AG20443 (cell line): ENCODE measurements around the gene FOXO6.

ENCODE experiments used
- DNase-seq: peaks from one replicate; pipeline ENCODE4 v3.0.0; 2012; ENCODE audit warnings: low spot score, mixed read lengths

Gene FOXO6

DNA sequence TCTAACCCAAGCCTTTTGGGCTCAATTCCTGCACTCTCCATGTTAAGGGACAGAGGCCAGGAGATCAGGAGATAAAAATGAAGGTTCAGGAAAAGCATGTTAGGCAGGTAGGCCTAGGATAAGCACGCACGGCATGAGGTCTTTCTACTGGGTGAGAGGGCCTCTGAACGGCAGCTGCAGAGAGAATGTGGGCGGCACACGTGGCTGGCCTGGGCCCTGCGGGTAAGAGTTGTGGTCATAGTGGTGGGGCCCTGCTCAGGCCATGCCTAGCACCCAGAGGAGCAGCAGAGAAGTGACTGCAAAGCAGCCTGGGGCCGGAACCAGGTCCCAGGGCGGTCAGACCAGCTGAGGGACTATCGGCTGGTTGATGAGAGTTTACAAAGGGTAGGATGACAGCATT lies 7.5 kb upstream of the FOXO6 start:
- DNase-seq: no peak

DNA sequence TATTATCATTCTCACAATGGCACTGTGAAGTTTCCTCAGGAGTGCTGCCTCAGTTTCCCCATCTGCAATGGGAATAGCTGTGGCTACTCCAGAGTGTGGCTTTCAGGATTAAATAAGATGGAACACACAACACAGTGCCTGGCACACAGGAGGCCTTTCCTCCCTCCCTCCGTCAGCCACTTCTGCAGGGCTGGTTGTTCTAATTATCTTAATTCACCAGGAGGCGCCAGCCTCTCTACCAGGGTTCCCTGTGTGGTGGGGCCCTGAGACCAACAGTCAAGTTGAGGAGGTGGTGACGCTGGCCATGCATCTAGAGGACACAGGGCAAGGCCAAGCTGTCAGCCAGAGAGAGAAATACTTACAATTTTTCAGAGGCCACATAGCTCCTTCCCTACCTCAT lies 6.3 kb upstream of the FOXO6 start:
- DNase-seq: no peak

DNA sequence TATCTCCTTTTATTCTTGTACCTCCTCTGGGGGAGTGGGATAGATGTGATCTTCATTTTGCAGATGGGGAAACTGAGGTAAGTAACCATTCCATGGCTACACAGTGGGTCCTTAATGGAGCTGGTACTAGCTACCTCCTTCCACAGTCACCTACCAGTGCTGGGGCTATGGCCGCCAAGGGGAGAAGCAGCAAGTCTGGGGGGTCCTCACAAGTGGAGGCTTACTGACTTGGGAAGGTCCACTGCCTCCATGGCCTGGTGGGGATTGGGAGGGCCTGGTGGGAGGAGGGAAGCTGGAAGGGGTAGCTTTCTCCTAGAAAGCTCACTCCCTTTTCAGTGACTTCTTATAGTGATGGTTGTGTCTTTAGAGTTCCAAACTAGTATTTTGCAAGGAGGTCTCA lies 5.9 kb upstream of the FOXO6 start:
- DNase-seq: no peak

DNA sequence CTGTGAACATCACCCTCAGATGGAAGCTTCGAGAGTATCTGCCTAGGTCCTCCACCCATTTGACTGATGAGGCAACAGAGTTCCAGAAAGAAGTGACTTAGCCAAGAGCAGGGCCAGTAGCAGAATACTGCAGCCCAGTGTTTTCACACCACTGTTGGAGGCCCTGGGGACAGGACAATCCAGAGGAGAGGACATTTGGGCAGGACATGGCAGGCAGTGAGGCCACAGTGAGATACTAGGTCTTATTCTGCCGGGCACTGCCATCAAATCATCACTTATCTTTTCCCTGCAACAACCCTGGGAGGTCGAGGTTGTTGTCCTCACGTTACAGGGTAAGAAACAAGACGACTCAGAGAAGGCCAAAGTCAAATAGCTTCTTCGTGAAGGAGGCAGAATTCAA lies 5.5 kb upstream of the FOXO6 start:
- DNase-seq: no peak

DNA sequence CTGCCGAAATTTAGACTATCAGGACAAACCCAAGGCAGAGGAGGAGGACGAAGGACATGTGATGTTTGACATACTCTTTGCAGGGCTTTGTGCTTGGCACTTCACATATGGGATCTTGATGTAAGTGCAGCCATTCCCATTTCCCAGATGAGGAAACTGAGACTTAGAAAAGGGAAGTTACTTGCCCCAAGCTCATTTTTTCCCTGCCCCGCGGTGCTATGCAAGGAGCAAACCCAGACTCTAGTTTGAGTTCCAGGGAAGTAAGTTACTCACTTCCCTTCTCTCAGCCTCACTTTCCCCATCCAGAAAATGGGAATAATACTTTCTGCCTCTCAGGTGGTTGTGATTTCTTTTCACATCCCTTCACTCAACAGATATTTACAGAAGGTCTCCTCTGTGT lies 4.5 kb upstream of the FOXO6 start:
- DNase-seq: no peak

DNA sequence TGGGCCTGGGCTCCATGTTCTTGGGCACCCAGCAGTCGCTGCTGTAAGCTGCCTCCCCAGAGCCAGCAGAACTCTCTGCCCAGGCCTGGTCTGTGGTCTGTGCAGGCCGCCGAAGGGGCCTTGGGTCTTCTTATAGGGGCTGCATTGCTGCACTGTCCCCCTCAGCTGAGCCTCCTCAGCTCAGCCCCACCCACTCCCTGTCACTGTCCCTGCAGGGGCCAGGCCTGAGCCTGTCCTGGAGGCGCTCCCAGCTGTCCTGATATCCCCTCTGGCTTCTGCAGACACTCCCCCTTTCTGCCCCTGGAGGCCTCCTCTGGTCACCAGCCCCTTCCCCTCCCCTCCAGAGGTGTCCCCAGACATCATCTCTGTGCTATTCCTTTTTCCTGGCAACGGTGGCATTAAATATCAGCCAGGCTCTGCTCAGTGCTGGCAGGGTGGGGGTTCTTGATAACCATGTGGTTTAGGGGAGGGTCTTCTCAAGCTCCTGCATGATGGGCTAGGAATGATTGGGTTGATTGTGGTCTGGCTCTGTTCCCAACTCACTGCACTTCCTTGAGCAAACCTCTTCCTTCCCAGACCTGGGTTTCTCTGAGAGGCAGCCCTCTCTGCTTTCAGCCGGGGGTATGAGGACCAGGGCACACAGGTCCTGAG lies 3.7 kb upstream of the FOXO6 start:
- DNase-seq: no peak

DNA sequence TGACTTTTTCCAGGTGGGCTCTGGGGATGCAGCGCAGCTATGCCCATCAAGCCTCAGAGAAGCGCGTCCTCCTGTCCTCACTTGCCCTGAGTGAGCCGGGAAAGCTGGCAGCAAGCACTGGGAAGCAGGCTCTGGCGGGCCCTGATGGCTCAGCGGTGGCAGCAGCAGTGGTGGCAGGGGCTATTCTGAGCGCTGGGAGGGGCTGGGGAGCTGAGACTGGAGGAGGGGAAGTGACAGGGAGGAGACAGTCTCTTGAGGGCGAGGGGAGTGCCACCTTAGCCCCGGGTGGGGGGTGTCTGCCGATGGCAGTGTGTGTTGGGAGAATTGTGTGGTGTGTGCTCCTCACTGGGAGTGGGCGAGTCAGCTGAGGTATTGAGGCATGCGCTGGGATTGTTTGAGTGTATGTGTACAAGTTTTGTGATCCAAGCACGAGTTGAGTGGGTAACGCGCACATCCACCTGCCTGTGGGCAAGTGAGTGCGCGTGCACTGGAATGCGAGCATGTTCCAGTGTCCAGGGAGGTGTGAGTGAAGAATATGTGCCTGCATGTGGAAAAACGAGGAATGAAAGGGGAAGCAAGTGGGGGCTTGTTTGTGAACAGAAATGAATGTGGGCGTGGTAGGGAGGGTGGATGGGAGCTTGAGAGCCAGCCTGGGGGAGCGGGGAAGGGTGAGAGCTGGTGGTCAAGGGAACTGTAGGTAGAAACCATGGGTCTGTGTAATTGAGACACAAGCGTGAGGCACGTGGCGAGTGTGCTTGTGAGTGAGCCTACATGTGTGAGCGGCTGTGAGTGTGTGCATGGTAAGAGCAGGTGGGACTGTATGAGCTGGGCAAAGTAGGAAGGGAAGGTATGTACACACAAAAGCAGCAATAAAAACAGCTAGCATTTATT lies 2.9 kb upstream of the FOXO6 start:
- DNase-seq: no peak

DNA sequence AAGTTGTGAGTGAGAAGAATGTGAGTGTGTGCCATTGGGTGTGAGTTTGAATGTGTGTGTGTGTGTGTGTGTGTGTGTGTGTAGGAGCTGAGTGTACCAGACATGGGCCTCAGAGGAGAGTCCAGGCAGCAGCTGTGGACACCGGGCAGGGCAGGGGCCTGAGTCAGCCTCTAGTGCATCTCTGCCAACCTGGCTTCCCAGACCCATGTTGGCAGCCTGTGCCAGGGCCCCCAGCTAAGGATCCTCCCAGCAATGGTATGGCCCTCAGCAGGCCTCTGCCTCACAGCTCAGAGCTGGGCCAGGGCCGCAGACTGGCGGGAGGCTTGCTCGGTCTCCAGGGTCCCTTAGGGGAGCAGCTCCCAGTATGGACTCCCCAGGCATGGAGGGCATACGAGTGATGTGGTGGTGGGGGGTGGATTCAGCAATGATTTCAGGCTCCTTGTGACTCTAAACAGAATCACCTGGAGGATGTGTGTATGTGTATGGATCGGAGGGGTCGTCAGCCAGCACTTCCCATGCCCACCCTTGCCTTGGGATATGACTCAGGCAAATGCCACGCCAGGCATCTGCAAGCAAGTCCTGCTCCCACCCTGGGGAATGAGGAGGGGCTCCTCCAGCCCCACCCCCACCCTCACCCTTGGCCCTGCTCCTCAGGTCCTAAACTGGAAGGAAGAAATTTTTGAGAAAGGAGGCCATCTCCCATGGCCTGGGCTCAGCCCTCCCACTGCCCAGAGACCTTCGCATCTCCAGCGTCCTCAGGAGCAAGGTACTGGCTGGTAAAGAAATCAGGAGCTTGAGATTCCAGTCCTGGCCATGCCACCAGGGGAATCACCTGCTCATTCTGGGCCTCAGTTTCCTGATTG lies 1.8 kb upstream of the FOXO6 start:
- peak; percentile 53 for DNase-seq

DNA sequence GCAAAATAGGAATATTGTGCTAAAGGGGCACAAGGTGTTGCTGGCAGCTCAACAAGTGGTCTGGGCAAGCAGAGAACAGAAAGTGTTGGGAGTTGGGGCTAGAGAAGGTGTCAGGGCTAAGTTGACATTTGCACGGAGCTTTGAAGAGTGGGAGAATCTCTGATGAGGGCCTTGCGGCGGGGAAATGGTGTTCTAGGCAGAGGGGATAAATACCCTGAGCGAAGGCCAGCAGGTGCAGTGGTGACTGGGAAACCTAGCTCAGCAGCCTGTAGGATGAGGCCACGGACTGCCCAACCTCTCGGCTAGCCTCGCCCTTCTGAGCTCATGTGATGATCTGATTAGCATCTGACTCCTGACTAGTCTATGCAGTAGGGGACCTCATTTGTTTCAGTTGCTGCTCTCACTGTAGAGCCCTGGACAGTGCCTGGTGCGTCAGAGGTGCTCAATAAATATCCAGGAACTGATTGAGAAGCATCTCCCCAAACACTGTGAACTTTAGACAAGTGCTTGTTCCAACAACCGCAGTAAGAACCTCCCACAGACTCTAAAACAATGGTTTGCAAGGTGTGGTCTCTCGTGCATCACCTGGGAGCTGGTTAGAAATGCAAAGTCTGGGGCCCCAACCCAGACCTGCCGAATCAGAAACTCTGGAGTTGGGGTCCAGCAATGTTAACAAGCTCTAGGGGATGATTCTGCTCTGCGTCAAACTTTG lies 1.0 kb upstream of the FOXO6 start:
- DNase-seq: no peak

DNA sequence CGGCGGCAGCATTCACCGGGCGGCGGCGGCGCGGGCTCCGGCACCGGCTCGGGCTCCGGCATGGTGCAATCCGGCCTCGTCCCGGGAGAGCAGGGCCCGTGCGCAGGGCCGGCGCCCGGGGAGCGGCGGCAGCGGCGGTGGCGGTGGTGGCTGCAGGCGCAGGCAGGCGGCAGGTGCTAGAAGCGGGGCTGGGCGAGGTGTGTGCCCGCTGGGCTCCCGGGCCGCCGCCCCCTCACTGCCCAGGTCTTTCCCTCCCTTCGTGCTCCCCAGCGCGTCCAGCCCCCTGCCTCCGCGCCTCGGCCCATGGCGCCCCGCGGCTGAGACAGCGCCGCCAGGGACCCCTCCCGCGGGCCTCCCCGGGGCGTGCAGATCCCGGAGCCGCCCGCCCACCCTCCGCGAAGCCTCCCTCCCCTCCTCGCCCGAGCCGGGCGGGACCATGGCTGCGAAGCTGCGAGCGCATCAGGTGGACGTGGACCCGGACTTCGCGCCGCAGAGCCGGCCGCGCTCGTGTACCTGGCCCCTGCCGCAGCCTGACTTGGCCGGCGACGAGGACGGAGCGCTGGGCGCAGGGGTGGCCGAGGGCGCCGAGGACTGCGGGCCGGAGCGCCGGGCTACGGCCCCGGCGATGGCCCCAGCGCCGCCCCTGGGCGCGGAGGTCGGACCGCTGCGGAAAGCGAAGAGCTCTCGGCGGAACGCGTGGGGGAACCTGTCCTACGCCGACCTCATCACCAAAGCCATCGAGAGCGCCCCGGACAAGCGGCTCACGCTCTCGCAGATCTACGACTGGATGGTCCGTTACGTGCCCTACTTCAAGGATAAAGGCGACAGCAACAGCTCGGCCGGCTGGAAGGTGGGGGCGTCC lies 492 bp downstream of the FOXO6 start:
- DNase-seq: no peak

DNA sequence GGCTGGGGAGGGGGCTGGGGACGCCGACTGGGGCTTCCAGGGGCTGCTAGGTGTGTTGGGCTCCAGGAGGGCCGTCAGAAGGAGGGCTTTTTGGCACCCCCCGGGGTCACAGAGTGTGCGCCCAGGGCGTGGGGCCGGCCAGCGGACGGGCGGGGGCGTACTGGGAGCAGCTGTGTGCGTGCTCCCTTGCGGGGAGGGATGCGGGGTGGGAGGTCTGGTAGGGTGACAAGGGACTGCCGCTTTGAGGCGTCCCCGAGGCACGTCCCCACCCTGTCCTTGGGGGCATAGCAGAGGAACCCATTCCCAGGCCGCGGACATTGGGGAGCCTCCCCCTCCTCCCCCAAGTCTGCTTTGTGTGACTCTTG lies 1.1 kb downstream of the FOXO6 start:
- no peak for DNase-seq

DNA sequence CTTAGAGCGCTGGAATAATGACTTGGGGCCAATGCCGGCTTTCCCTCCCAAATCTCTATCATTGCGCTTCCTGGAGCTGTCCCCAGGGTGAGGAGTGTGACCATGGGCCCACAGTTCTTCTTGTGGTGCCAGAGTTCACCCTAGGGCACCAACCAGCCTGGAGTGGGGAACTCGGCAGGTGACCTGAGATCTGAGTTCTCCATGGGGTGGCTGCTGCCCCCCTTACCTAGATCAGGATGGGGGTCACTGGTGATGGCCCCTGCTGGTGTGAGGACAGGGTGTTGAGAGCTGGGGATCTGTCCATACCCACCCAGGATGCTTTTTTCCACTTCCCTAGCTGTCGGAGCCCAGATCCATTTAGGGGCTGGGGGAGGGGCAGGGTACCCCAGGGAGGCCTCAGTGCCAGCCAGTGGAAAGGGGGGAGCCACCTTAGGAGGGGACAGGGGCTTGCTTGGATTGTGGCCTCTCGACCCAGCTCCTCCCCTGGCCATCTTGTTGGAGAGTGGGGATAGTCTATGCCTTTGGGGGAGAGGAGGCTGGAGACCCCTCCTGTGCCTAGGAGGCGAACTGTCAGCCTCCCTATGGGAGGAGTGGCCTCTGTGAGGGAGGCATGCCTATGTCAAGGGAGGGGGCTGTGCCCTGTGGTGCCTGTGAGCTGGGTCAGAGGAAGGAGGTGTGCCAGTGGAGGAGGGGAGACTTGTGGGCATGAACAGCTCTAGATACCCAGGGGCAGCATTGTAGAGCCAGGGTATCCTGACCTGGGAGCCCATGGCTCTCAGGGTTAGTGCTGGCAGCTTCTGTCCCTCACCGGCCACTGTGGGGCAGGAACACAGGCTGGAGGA lies 1.7 kb downstream of the FOXO6 start:
- DNase-seq: no peak

DNA sequence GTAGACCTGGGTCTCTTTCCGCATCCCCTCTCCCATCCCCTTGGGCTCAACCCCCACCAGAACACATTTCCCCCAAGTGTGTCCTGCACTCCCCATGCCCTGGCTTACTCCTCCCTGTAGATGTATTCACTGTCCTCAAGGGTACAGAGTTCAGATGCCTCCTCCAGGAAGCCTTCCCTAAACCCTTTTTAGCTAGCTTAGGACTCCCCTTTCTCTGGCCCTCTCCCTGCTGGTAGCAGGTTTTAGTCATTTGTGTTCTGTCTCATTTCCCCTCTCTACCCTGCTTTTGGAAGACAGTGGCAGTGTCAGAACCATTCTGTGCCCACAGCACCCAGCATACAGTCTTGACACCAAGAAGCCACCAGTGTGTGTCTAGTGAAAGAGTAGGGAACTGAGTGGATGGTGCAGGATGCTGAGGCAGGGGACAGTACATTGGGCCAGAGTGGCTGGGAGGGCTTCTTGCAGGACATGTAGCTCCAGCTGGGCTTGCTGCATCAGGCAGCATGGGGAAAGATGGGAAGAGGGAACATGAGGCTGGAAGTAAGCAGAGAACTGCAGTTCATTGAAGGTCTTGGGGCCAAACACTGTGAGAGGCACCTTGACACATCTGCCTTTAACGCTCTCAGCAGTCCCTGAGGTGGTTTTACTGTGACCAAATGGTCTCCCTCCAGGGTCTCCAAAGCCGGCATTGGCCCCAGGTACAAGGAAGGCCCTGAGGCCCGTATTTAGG lies 2.5 kb downstream of the FOXO6 start:
- DNase-seq: no peak

DNA sequence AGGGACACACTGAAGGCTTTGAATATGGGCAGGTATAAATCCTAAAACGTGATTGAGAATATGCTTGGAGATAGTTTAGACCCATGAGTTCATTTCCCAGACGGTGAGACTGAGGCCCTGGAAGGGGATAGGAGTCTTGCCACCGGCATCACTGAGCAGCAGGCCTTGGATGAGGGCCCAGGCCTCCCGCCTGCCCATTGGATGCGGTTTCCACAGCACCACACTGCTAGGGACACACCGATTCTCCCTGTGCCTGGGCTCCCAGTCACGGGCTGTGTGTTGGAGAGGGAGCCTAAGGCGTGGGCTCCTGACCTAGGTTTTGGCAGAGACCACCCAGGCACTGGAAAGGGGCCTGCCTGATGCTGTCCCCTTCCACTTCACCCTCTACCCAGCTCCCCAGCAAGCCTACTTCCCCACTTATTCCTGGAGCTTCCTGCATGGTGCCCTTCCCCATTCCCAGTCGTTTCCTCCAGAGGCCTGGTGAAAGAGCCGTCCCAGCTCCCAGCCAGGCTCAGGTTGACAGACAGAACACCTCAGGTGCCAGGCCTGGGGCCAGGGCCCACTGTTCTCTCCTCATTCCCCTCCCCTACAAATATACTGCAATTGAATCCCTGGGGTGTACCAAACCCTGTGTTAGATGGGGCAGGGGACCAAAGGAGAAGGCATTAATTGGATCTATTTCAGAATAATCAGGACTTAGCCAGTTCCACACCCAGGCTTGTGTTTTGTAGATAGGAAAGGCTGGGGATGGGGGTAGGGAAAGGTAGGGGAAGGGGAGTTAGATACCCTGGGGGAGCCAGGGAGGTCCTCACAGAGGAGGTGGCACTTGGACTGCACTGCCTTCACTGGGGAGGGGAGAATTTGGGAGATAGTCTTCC lies 3.4 kb downstream of the FOXO6 start:
- no peak for DNase-seq

DNA sequence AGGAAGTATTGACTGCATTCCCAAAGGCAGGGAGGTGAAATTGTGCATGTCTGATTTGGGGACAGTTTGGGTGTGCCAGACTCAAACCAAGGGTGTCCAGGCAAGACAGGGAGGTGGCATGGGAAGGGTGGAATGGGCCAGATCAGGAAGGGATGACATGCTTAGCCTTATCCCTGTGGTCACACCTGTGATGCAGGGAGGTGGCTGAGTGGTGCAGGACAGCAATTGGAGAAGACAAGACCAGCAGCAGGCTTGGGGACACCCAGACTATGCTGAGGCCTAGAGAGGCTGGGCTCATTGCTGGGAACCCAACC lies 4.0 kb downstream of the FOXO6 start:
- DNase-seq: no peak

DNA sequence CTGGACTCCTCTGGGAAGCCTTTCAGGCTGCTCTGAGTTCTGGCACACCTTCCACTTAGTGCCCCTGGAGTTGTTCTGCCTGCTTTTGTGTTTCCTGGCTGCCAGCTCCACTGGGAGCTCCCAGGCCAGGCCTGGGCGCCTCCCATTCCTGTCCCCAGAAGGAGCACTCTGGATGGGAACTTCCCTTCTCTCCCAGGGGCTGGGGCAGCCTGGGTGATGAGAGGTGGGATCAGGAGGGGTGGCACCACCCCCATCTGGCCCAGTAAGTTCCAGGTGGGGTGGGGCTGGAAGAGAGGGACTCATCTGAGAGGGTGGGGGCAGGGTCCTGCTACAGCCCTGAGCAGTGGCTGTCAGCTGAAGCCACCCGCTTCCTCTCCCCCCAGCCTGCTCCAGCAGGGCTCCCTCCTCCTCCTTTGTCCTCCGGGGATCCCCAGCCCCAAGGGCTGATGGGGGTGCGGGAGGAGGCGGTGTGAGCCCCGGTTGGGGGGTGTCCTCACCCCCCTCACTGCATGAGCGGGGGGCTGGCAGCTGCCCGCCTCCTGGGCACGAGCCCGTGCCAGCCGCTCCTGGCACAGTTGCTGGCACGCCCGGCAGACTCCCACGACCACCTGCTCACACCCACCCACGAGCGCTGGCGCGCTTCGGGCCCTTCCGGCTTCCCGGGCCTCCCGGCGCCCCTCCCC lies 4.7 kb downstream of the FOXO6 start:
- DNase-seq: no peak

DNA sequence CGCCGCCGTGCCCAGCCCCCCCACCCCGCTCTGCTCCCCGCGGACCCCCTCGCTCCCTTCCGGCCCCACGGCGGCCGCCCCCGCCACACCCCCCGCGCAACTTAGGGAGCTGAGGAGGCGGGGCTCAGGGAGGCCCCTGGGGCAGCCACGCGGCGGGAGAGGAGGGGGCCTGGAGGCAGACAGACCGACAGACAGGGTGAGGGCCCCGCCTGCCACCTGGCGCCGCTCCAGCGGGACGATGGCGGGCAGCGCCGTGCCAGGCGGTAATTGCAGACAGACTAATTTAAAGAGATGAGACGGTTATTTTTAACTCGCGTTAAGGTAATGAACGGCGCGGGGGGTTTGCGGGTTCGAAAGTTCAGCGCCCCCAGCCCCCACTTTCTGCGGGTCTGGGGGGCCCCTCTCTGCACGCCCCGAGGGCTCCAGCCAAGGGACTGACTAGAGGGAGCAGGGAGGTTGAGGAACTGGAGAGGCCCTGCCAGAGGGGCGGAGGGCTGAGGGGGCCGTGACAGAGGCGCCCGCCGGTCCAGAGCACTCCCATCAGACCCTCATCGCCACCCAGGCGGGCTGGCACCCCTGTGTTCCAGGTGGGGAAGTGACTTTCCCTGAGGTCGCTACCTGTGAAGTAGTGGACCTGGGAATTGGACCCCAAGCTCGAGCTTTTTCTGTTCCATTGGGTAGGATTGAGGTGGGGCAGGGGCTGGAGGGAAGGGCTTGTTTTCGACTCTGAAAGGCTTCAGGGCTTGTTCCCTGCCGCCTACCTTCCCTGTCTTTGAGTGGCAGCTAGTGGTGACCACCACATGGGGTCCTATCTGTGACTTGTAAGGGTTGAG lies 5.4 kb downstream of the FOXO6 start:
- no peak for DNase-seq
